Activated CD4-positive, CD25-positive, alpha-beta regulatory T cell (primary cell): ENCODE measurements around the gene TESMIN.
A peak's percentile ranks its signal among the peaks of the same experiment; 100 is the strongest.

Source experiments
- DNase-seq, 4 experiments: peaks; one replicate each; lab custom pipeline; 2025; lab: John Stamatoyannopoulos, UW

TESMIN gene

DNA sequence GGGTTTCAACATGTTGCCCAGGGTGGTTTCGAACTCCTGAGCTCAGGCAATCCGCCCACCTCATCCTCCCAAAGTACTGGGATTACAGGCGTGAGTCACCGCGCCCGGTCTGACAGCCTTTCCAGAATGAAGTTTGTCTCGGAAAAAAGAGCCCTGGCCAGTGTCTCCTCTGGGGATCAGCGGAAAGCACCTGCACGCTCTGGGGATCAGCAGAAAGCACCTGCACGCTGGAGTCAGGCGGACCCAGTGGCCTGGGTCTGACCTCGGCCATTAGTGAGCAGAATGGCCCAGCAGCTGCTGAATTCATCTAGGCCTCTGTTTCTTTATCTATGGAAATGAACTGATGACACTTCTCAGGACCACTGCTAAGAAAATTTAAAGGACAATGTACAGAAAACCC, 10.5 kb upstream of the TESMIN start:
- DNase-seq: no peak

DNA sequence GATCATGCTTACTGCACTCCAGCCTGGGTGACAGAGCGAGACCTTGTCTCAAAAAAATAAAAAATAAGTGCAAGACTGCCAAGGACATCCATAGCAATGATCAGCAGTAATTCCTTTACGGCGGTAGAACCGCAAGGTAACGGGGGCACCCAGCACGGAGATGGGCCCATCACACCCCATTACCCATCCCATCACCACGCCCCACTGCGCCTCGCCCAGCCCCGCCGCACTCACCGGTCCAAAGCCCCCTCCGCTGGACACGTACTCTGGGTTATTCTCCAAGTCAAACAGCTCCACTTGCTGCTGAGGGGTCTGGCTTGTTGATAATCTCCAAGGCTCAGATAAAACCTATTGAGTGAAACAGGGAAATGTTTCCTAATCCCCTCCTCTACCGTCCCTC, 8.7 kb upstream of the TESMIN start:
- DNase-seq: no peak

DNA sequence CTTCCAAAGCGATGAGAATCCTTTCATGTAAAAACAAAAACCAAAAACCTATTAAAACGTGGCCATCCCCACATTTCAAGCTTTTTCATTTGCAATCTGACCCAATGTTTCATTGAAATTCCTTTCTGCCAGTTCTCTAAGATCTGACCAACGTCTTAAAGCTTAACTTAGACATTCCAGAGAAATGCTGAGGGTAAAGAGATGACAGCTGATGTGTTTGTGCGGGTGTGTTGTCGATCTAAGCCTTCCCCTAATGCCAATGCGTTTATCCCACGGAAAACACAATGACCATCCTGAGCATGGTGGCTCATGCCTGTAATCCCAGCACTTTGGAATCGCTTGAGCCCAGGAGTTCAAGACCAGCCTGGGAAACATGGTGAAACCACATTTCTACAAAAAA, 6.4 kb upstream of the TESMIN start:
- no peak for DNase-seq

DNA sequence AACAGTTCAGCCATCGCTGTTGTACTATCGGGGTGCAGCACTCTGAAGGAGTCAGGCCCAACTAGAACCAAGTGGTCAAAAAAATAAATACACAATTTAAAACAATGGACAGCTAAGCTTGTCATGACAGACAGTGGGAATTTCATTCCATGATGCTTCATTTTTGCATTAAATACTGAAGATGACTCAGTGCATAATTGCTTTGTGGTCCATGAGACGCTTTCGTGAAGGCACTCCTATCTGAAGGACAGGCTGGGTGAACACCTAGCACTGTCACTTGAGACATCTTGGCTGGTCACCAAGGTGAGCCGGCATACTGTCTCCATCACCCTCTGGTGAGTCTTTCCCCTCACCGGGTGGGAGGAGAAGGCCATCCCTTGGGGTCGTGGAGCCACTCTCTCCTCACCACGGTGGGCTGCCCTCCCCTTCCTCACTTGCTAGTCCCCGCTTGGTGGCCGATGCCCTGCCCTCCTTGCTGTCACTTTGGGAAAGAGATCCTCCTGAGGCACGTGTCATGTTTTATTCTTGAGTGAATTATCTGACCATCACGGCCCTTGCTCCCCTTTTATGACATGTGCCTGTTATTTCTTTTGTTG, 4.9 kb upstream of the TESMIN start:
- no peak for DNase-seq

DNA sequence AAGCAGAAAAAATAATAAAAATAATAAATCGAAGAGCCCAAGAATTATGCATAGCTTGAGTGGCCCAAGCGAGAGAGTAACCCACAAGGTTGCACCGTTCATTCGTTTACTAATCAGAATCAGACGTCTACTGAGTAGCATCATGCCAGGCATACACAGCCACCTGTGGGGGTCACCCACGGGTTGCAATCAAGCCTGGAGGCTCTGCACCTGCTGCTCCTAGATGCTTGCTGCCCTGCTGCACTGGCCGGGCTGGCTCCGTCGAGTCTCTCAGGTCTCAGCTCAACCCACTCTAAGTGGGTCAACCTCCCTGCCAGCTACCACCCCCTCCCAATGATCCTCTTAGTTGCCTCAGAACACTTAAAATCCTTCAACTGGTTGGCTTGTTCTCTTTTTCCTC, 2.0 kb upstream of the TESMIN start:
- DNase-seq: no peak

DNA sequence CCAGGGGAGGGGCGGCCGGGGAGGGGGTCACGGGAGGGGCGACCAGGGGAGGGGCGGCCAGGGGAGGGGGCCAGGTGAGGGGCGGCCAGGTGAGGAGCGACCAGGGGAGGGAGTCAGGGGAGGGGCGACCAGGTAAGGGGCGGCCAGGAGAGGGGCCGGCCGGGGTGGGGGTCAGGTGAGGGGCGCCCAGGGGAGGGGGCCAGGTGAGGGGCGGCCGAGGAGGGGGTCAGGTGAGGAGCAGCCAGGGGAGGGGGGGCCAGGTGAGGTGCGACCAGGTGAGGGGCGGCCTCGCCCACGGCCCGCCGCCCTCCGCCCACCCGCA, 355 bp downstream of the TESMIN start:
- DNase-seq: no peak

DNA sequence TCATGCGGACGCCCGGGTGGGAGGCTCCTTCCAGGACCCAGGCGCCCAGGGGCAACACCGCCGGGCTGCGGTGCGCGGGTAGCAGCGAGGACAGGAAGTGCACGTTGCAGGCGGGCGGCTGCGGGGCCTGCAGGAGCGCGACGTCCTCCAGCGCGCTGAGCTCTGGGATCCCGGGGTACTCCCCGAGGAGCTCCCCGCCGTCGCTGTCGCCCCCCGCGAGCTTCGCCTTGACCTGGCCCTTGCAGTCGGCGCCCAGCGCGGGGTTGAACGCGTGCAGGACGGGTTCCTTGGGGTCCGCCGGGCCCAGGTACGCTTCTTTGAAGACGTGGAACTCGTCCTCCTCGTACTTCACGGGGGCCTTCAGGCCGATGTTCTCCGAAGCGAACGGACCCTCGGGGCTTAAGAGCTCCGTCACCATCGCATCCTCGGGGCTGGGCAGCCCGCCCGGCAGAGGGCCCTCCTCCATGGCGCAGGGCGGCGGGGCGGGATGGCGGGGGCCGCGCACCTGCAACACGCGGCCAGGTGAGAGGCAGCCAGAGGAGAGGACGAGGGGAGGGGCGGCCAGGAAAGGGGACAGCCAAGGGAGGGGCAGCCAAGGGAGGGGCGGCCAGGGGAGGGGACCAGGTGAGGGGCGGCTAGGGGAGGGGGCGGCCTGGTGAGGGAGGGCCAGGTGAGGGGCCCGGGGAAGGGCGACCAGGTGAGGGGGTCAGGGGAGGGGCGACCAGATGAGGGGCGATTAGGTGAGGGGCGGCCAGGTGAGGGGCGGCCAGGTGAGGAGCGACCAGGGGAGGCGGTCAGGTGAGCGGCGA, 921 bp downstream of the TESMIN start:
- peak in 1 of 4 experiments; percentile 16 for DNase-seq

DNA sequence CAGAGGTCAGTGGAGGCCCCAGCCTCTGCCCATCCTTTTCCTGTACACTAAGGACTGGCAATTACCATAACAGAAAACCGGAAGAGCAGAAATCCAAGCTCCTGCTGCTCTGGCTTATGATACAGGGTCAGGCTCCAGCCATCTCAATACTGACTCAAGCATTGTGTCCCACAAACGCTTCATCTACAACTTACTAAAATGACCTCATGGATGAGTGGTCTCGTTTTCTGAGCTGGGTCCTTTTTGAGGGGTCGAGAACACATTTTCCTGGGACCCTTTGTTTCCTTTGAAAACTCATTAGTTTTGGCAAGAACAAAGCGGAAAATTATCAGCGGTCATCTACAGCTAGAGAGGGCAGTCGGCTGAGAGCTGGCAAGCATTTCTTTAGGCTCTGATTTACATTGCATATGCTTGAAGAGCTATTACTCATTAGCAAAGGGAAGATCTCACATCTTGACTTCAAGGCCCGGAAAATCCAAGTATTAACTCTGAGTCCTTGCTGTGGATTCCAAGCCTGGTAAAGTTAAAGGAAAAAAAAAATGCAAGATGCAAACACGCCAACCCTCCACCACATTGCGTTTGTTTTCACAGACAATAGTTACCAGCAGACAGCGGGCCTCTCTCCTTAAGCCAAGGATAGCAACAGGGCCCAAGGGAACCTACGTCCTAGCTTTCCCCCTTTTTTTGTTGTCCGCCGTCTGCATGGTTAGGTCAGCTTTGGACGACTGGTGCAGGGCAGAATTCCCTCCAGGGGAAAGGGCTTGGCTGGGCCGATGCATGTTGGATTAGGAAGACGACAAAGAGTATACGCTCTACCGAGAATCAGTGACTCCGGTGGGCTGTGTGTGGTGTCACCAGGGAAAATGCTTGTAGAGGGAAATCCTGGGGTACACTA, 1.8 kb downstream of the TESMIN start:
- no peak for DNase-seq

DNA sequence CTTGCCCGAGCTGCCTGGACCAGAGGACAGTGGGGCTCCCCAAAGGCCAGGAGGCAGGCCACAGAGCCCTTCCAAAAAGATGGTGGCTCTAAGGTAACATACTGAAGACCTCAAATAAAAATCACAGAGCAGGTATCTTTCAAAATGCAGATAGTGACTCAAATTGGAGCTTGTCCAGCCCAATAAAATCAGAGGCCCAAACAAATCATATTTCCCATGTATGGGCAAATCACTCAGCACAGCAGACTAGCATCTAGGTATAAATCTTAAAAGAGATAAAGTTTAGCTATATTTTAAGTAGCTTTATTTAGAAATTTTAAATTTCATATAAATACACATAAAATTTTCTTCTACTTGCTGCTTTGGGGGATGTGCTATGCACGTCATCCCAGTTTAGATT, 3.3 kb downstream of the TESMIN start:
- no peak for DNase-seq

DNA sequence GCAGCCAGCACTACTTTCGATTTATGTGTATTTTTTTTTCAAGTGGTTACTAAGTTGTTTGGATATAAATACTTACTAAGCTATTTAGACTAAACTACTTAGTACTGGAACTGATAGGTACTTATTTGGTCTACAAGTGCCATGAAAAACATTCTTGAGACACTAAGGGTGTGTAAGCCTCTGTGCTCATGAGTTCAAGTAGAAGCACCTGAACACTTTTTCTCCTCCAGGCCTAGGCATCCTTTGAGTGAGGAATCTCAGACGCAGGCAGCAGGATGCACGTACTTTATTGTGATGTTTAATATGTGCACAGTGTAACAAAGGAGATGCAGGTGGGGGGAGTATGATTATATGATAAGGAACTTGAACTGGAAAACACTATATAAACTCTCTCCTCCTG, 7.8 kb downstream of the TESMIN start:
- DNase-seq: no peak

DNA sequence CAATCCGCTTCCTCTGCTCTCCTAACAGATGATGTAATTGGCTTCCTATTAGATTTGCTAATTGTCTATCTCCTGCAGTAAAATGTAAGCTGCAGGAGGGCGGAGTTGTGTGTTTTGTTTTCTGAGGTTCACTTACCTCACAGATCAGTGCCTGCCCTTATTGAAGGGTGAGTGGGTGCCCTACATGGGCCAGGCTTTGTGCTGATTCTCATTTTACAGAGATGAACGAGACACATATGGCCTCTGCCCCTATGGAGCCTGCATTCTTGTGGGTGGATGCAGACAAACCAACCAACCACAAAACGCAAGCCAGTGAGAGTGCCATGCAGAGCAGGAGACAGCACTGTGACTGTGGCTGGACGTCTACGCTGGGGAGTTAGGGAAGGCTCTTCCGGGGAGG, 9.9 kb downstream of the TESMIN start:
- DNase-seq: no peak

DNA sequence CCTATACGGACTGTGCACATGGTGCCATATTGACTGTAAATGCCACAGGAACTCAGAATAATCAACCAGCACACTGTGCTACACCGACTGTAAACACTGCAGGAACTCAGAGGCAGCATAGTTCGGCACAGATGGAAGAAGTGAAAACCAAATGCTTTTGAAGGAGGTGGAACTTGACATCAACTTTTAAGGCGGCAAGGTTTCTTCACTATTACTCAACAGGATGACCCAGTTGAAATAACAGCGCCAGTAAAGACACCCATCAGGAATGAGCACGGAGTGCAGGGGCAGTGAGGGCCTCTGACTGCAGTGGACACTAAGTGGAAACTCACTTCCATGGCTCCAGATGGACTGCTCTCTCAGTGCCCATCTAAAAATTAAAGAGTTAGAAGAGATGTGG, 15.7 kb downstream of the TESMIN start:
- no peak for DNase-seq

DNA sequence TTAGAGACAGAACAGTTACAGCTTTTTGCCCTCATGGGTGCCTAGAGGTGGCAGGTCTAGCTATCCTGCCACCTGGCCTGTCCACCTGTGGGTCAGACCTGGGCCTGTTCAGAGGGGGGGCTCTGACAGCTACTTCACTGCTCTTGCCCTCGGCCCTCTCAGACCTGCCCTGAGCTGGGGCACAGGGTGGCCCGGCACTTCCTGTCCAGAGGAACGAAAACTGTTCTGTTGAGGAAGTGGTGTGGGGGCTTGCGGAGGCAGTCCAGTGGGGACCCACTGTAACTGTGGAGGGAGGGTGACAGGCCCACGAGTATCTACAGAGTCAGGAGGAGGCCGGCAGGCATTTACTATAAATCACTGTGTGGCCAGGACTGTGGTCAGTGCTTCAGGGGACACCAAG, 16.2 kb downstream of the TESMIN start:
- DNase-seq: no peak

DNA sequence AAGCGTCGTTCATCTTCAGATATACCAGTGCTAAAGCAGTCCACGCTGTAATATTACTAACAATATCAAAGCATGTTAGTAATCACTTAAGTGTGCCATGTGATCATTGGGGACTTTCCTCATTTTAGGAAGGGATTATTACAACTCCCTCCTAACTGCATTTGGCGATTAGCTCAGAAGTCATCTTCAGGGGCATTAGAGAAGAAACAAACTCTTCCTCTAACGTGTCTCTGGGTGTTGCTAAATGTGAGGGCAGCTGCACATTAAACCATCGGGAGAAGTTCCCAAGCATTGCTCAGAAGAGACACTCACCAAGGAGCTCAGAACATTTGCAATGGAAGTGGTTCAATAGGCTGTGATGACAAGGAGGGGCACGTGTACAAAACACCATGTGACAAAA, 17.2 kb downstream of the TESMIN start:
- DNase-seq: no peak

DNA sequence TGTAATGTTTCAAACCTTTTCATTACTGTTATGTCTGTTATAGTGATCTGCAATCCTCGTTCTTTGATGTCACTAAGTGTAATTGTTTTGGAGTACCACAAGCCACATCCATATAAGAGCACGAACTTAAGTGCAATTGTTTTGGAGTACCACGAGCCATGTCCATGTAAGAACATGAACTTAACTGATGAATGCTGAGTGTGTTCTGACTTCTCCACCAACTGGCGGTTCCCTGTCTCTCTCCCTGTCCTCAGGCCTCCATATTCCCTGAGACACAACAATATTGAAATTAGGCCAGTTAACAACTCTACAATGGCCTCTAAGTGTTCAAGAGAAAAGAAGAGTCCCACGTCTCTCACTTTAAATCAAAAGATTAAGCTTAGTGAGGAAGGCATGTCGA, 23.5 kb downstream of the TESMIN start:
- DNase-seq: no peak

DNA sequence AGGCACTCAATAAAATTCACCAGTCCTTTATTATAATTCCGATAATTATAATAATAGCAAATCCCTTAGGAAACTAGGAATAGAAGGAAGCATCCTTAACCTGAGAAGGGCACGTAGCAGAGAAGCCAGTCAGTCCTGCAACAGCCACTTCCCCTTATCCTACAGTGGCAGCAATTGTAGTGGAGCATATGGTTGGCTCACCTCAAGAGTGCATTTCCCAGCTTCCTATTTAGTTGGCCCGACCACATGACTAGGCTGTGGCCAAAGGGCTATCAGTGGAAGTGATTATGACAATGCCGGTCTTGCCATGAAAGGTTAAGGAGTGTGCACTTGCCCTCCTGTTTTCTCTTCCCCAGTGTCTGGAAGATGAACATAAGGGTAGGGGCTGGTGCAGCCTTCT, 27.0 kb downstream of the TESMIN start:
- no peak for DNase-seq

DNA sequence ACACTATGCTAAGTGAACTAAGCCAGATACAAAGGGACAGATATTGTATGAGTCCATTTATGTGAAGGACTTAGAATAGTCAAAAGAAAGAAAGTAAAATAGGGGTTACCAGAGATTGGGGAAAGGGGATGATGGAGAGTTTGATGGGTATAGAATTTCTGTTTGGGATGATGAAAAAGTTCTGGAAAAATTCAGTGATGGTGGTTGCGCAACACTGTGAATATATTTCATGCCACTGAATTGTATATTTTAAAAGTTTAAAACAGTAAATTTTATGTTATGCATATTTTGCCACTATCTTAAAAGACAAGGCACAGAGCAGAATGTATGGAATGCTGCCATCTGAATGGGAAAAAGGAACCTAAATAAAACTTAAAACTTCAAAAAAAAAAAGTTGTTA, 29.2 kb downstream of the TESMIN start:
- no peak for DNase-seq

DNA sequence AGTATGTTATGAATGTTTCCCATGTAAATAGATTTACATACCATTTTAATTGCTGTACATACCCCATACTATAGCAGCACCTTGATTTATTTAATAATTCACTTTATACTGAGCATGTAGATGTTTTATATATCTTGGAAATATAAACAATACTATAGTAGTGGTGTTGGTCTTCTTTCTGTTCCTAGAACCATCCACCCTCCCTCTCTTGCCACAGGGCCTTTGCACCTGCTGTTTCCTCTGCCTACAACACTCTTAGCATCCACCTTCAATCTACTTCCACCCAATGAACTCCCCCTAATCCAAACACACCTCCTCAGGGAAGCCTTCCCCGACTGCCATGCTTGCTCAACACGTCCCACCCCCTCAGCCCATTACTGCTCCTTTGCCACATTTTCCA, 30.2 kb downstream of the TESMIN start:
- DNase-seq: no peak

DNA sequence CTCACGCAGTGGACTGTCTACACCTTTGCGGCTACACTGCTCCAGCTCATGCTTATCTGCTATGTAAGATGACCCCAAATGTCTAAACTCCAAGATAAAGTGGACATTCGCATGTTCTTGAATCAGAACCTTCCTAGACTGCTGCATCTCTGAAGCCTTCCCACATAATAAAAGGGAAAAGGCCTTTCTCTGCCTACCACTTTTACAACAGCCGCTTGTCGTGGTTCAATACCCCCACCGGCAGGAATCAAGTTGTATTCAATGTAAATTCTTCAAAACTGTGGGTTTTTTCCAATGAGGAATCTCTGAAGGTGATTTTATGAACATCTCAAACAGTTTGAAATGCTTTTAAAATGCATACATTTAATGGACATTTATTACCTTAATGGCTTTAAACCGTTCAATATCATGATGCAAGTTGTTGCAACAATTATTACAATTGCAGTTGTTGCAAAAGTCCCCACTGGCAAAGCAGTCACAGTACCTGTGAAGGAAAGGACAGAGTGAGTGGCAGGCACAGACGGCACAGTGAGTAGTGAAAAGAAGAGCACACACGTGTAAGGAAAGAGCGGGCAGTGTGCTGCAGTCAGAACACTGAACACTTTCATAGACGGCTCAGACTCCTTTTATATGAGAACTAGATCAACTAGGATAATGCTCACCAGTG, 35.7 kb downstream of the TESMIN start:
- no peak for DNase-seq

DNA sequence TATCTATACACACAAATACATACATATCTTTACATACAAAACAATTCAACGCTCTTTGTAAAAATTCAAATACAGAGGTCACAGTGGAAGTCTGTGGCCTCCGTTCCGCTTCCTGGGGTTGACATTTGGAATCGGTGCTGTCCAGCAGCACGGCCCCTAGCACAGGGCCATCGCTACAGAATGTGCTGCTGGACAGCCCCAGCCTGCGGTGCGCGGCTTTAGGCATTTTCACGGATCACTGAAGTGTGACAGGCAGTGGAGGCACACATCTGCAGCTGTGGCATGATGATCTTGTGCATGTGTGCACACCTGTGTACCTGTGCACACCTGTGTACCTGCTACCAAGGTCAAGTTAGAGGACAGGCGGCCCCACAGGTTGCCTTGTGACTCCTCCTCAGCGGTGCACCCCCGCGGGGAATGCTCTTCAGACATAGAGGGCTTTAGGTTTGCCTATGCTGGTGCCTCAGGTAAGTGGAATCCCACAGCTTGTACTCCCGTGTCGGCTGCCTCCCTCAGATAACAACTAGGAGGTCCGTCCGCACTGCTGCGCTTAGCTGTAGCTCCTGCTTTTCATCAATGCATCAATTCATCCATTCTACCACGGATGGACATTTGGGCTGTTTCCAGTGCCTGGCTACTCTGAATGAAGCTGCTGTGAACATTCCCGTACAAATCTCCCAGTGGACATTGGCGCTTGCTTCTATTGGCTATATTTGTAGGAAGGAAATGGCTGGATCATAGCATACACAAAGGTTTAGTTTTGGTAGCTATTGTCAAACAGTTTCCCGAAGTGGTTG, 37.1 kb downstream of the TESMIN start:
- no peak for DNase-seq

DNA sequence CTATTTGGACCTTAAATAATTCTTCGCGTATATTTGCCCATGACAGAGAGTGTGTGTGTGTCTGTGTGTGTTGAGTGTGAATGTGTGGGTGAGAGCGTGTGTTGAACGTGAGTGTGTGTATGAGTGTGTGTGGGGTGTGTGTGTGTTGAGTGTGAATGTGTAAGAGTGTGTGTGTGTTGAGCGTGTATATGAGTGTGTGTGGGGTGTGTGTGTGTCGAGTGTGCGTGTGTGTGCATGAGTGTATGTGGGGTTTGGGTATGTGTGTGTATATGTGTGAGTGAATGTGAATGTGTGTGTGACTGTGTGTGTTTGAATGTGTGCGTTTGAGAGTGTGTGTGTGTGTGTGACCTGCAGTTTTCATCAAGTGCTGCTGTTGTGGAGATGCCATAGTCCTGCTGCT, 40.2 kb downstream of the TESMIN start:
- DNase-seq: no peak

DNA sequence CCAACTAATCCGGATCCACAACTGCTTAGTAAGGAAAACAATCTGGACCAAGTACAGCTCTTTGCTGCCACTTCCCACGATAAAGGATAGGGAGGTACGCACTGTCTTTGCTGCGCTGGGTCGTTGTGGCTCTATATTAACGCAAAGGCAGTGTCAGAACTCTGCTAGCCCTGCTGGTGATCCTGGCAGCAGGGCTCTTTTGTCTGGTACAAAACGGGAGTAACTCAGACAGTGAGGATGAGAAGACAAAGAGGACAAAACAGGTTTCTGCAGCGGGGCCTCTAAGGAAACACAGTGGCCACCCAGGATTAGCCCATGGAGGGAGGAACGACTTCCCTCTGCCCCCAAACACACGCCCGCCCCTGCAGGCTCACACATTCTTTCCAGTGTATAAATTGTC, 40.9 kb downstream of the TESMIN start:
- DNase-seq: no peak
